ENCODE data around the gene ANTKMT. TPM values are rescaled to one million over a fixed set of nuclear protein-coding genes. Genes with fewer than 3 reads are reported as not detected.

ANTKMT gene
- total RNA-seq, 2 donors from 2014 or later = 29.7 to 46.7 TPM

GRCh38 chr16:767743-768235, 46.8 kb downstream of the ANTKMT start:
- DNase-seq (ENCODE audit: low spot score) = no peak
- Histone ChIP-seq H3K4me1 (ENCODE audit: control insufficient read depth in 1 of 2, low read depth in 2 of 2) (no peaks in the 10 kb centered on the region), H3K4me3 (no peak overlapping the region), H3K27me3 (replicated peaks; ENCODE audit: insufficient read depth) (no peaks in the 10 kb centered on the region), H3K9me3 (no peaks in the 10 kb centered on the region), H3K36me3 (no peaks in the 10 kb centered on the region), H3K27ac (no peak overlapping the region)
- no peak for TF ChIP-seq CTCF (IDR thresholded peaks at IDR 0.05)
- no peak for ATAC-seq (ENCODE audit: insufficient number of reproducible peaks, low FRiP score, low read depth)

GRCh38 chr16:768428-768827, 47.5 kb downstream of the ANTKMT start:
- DNase-seq (ENCODE audit: low spot score) = no peak
- no peak overlapping the region for H3K4me3 ChIP-seq
- no peaks in the 10 kb centered on the region for H3K27me3 ChIP-seq (replicated peaks; ENCODE audit: insufficient read depth)
- no peaks in the 10 kb centered on the region for H3K4me1 ChIP-seq (ENCODE audit: control insufficient read depth in 1 of 2, low read depth in 2 of 2)
- H3K9me3 ChIP-seq = no peaks in the 10 kb centered on the region
- no peak for ATAC-seq (ENCODE audit: insufficient number of reproducible peaks, low FRiP score, low read depth)
- no peak overlapping the region for H3K27ac ChIP-seq
- H3K36me3 ChIP-seq = no peaks in the 10 kb centered on the region
- TF ChIP-seq CTCF (IDR thresholded peaks at IDR 0.05) = no peak

- no peak for DNase-seq (ENCODE audit: low spot score)
- H3K36me3 ChIP-seq = no peaks in the 10 kb centered on the region
- H3K27ac ChIP-seq = no peak overlapping the region
- no peaks in the 10 kb centered on the region for H3K4me1 ChIP-seq (ENCODE audit: control insufficient read depth in 1 of 2, low read depth in 2 of 2)
- H3K27me3 ChIP-seq (replicated peaks; ENCODE audit: insufficient read depth) = no peaks in the 10 kb centered on the region
- H3K4me3 ChIP-seq = no peak overlapping the region
- no peak for ATAC-seq (ENCODE audit: insufficient number of reproducible peaks, low FRiP score, low read depth)
- TF ChIP-seq CTCF (IDR thresholded peaks at IDR 0.05) = no peak
- no peaks in the 10 kb centered on the region for H3K9me3 ChIP-seq
These were observed 48.3 kb downstream of the ANTKMT start for GRCh38 chr16:769184-769784.

- Histone ChIP-seq H3K4me3 (no peak overlapping the region), H3K27me3 (replicated peaks; ENCODE audit: insufficient read depth) (no peaks in the 10 kb centered on the region), H3K4me1 (ENCODE audit: control insufficient read depth in 1 of 2, low read depth in 2 of 2) (no peaks in the 10 kb centered on the region), H3K27ac (no peak overlapping the region), H3K9me3 (no peaks in the 10 kb centered on the region), H3K36me3 (no peaks in the 10 kb centered on the region)
- DNase-seq (ENCODE audit: low spot score) (no peak), ATAC-seq (ENCODE audit: insufficient number of reproducible peaks, low FRiP score, low read depth) (no peak)
- TF ChIP-seq CTCF (IDR thresholded peaks at IDR 0.05) = no peak
These were observed 49.0 kb downstream of the ANTKMT start for GRCh38 chr16:769934-770333.

- ATAC-seq (ENCODE audit: insufficient number of reproducible peaks, low FRiP score, low read depth) = no peak
- H3K4me3 ChIP-seq = no peak overlapping the region
- H3K9me3 ChIP-seq = no peaks in the 10 kb centered on the region
- no peak overlapping the region for H3K27ac ChIP-seq
- DNase-seq (ENCODE audit: low spot score) = no peak
- TF ChIP-seq CTCF (IDR thresholded peaks at IDR 0.05) = no peak
- H3K4me1 ChIP-seq (ENCODE audit: control insufficient read depth in 1 of 2, low read depth in 2 of 2) = no peaks in the 10 kb centered on the region
- no peaks in the 10 kb centered on the region for H3K36me3 ChIP-seq
- no peaks in the 10 kb centered on the region for H3K27me3 ChIP-seq (replicated peaks; ENCODE audit: insufficient read depth)
These were observed 49.5 kb downstream of the ANTKMT start for GRCh38 chr16:770411-770810.

Other genes starting within 250 kb of the ANTKMT start
- 10 to 100 TPM; 46.2 to 96.6 TPM for gene CAPN15, start 193.4 kb upstream of the ANTKMT start, total RNA-seq
- gene PRR35, start 160.8 kb upstream of the ANTKMT start, total RNA-seq = under 1 TPM in 1 of 2 donors, not detected in 1; 0.42 TPM
- 1 to 10 TPM; 2.0 to 3.2 TPM for gene NHLRC4, start 154.1 kb upstream of the ANTKMT start, total RNA-seq
- 10 to 100 TPM; 54.2 to 80.1 TPM for gene PIGQ, start 151.2 kb upstream of the ANTKMT start, total RNA-seq
- gene RAB40C, start 131.1 kb upstream of the ANTKMT start, total RNA-seq = 10 to 100 TPM; 19.0 to 25.9 TPM
- 1 to 10 TPM in 1 of 2 donors, under 1 TPM in 1; 0.92 to 1.2 TPM for gene WFIKKN1, start 90.2 kb upstream of the ANTKMT start, total RNA-seq
- 100 to 1,000 TPM in 1 of 2 donors, 10 to 100 TPM in 1; 83.4 to 217 TPM for gene METTL26, start 84.8 kb upstream of the ANTKMT start, total RNA-seq
- gene MCRIP2, start 79.3 kb upstream of the ANTKMT start, total RNA-seq = 10 to 100 TPM; 12.2 to 42.2 TPM
- 10 to 100 TPM; 22.7 to 39.4 TPM for gene WDR90, start 71.8 kb upstream of the ANTKMT start, total RNA-seq
- 10 to 100 TPM; 62.0 to 80.4 TPM for gene RHOT2, start 53.0 kb upstream of the ANTKMT start, total RNA-seq
- 1 to 10 TPM in 1 of 2 donors, under 1 TPM in 1; 0.42 to 8.0 TPM for gene RHBDL1, start 45.5 kb upstream of the ANTKMT start, total RNA-seq
- 100 to 1,000 TPM; 103 to 145 TPM for gene STUB1, start 40.7 kb upstream of the ANTKMT start, total RNA-seq
- 100 to 1,000 TPM in 1 of 2 donors, 10 to 100 TPM in 1; 98.7 to 128 TPM for gene JMJD8, start 36.8 kb upstream of the ANTKMT start, total RNA-seq
- 10 to 100 TPM; 10.7 to 13.5 TPM for gene WDR24, start 30.7 kb upstream of the ANTKMT start, total RNA-seq
- not detected for gene FBXL16, start 15.3 kb upstream of the ANTKMT start, total RNA-seq
- 10 to 100 TPM; 28.9 to 58.9 TPM for gene METRN, start 6.0 kb upstream of the ANTKMT start, total RNA-seq
- under 1 TPM; 0.92 to 0.95 TPM for gene CCDC78, start 5.3 kb downstream of the ANTKMT start, total RNA-seq
- 1 to 10 TPM; 6.4 to 8.1 TPM for gene HAGHL, start 6.0 kb downstream of the ANTKMT start, total RNA-seq
- gene CIAO3, start 19.9 kb downstream of the ANTKMT start, total RNA-seq = 10 to 100 TPM; 27.0 to 30.3 TPM
- 1 to 10 TPM in 1 of 2 donors, not detected in 1; 1.3 TPM for gene MSLN, start 39.6 kb downstream of the ANTKMT start, total RNA-seq
- 10 to 100 TPM; 12.3 to 13.9 TPM for gene RPUSD1, start 67.2 kb downstream of the ANTKMT start, total RNA-seq
- gene CHTF18, start 67.5 kb downstream of the ANTKMT start, total RNA-seq = 10 to 100 TPM; 10.2 to 15.4 TPM
- gene GNG13, start 79.6 kb downstream of the ANTKMT start, total RNA-seq = not detected
- gene LMF1, start 249.8 kb downstream of the ANTKMT start, total RNA-seq = 10 to 100 TPM; 47.1 to 49.3 TPM